NT2/D1 (cell line): ENCODE data around the gene KDM4B.

ENCODE experiments used
- SUZ12 ChIP-seq: IDR thresholded peaks from 2 replicates; pipeline ENCODE4 v1.6.1; 2011; ENCODE audit not compliant: insufficient read length, insufficient read depth; ENCODE audit errors: extremely low read depth
- YY1 ChIP-seq: IDR thresholded peaks from 2 replicates; pipeline ENCODE4 v1.6.1; 2011; ENCODE audit not compliant: insufficient read length, insufficient read depth
- ZNF274 ChIP-seq: IDR thresholded peaks from 2 replicates; pipeline ENCODE4 v1.6.1; 2011; ENCODE audit warnings: mild to moderate bottlenecking, low read depth, low read length

- peak; percentile 26 for TF ChIP-seq YY1
- TF ChIP-seq ZNF274 = no peak
- no peak for TF ChIP-seq SUZ12
Measured at GRCh38 chr19:5192568-5192967, 223.7 kb downstream of the KDM4B start.
